Measurements from ENCODE around the gene GPATCH4. TPM values are rescaled to one million over a fixed set of nuclear protein-coding genes. Genes with fewer than 3 reads are reported as not detected.
A peak's percentile ranks its signal among the peaks of the same experiment; 100 is the strongest.
"Not testable (repeated sequence)": the region's sequence is repeated elsewhere in the genome, so short reads cannot be mapped to it uniquely, and the experiment has no call there.

The GPATCH4 gene
- polyA plus RNA-seq (ENCODE audit: insufficient read length in 4 of 4): 10 to 100 TPM; 30.2 to 33.7 (median 31.4) TPM

DNA sequence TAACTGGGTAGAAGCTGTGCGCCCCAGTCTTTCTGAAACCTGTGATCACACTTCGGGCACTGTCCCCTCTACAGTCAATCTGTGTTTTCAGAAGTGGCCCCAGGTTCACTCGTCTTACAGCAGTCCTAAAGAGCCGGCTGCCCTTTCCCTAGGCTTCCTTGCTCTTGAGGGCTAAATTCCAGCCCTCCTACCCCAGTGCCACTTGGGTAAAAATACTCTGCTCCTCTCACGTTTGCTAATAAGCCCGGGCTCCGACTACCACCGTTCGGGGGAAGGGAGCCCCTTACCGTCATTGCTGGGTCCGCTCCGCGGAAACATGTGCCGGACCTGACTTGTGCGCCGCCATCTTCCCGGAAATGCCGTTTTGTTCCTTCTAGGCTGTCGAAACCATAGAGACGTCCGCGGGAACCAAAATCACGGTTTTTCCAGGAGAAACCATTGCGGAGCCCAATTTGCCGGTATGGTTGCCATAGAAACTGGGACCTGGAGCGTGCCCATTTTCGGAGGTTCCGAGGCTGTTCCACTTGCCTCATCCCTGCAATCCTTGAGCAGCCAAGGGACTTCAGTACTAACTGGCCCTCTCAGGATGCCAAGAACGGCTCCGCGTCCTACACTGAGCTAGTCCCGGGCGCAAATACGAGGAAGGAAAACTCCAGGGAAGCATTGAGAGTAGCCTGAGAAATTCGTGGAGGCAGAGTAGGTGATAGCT, at the start of gene GPATCH4:
Gene GPATCH4 (minus strand): TSS at position 358 of the 709 bp plus-strand sequence.
- peak in 1 of 4 donors; percentile 76 for DNase-seq (ENCODE audit: low read depth in 4 of 4, low spot score in 3 of 4)

DNA sequence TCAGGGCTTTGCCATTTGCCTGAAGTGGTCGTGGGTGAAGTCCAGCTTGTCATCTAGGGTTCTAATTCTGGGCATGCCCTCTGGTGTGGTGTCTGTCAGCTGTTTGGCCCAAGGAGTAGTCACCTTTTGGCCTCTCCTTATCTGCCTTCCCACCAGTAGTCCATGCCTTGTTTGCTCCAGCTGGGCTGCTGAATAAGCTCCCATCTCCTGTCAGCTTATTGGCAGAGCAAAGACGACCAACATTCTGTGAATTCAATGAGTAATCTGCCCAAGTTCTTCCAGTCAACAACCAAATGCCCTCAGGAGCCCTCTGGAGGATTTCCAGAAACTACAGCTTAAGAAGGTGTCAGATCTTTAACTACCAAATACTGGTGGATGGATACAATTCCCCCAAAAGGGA, 47.7 kb upstream of the GPATCH4 start:
- no peak for DNase-seq (ENCODE audit: low read depth in 4 of 4, low spot score in 3 of 4)

DNA sequence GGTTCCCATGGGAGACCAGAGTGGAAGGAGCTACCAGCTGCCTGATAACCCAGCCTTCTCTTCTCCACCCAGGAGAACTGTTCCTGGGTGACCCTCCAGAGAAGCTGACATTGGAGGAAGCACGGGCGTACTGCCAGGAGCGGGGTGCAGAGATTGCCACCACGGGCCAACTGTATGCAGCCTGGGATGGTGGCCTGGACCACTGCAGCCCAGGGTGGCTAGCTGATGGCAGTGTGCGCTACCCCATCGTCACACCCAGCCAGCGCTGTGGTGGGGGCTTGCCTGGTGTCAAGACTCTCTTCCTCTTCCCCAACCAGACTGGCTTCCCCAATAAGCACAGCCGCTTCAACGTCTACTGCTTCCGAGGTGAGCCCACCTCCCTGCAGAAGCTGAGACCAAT, 47.2 kb upstream of the GPATCH4 start:
- DNase-seq (ENCODE audit: low read depth in 4 of 4, low spot score in 3 of 4): no peak

DNA sequence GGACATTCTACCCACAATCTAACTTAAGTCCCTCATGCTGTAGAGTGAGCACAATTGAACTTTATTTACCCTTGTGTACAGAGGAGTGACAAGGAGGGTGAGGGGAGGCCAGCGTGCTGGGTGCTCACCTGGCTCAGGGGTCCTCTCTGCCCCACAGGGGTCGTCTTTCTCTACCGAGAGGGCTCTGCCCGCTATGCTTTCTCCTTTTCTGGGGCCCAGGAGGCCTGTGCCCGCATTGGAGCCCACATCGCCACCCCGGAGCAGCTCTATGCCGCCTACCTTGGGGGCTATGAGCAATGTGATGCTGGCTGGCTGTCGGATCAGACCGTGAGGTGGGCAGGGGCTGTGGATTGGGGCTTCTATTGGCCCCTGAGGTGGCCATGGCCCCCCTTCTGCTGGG, 46.1 kb upstream of the GPATCH4 start:
- DNase-seq (ENCODE audit: low read depth in 4 of 4, low spot score in 3 of 4): no peak

DNA sequence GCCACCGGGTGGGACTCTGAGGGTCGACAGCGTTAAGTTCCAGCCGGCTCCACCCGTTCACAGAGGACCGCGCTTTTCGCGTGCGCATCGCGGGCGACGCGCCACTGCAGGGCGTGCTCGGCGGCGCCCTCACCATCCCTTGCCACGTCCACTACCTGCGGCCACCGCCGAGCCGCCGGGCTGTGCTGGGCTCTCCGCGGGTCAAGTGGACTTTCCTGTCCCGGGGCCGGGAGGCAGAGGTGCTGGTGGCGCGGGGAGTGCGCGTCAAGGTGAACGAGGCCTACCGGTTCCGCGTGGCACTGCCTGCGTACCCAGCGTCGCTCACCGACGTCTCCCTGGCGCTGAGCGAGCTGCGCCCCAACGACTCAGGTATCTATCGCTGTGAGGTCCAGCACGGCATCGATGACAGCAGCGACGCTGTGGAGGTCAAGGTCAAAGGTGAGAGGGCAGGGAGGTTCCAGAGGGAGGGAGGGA, 45.5 kb upstream of the GPATCH4 start:
- DNase-seq (ENCODE audit: low read depth in 4 of 4, low spot score in 3 of 4): no peak

DNA sequence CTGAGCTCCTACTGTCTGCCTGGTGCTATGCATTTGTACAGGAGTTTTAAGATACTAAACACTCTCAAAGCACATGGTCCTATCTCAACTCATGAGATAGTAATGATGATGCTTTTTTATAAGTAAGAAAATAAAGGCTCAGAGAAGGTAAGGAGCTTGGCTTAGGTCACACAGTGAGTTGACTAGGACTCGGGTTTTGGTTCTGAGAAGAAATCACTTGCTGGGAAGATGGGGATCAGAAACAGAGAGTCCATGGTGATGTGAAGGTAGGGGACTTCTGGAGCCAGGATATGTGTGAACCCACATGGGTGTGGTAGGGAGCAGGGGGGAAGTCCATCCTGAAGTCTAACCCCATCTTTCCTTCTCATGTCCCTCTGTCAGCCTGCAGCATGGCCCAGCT, 44.4 kb upstream of the GPATCH4 start:
- no peak for DNase-seq (ENCODE audit: low read depth in 4 of 4, low spot score in 3 of 4)

DNA sequence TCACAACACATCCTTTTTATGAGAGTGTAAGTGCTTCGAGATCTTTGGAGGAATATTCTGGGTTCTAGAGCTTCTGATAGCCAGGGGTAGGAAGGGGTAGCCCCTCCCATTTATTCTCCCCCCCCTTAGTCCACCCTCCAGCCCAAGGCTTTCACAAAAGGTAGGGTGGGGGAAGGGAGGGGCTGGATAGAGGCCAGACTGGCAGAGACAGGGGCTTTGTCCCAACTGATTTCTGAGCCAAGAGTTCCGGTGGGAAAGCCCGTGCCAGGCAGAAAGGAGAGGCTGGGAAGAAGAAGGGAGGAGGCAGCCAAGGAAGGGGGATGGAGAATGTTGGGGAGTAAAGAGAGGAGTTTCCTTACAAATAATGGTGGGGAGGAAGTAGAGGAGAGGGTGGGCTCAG, 43.8 kb upstream of the GPATCH4 start:
- DNase-seq (ENCODE audit: low read depth in 4 of 4, low spot score in 3 of 4): no peak

DNA sequence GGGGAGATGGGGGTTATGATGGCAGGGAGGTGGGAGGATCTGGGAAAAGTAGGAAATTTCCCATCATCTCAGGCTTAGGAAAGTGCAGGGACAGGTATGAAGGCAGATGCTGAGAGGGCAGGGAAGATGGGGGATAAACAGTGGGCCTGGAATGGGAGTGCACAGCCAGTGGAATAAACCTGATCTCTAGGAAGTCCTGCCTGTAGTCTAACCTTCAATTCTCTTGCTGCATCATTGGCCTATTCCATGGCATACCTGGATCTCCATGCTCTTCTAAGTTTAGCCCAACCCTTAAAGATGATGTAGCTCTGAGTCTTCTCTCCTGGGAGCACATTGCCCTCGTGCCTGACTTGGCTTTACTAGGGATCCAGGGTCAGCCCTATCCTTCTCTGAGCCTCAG, 43.4 kb upstream of the GPATCH4 start:
- DNase-seq (ENCODE audit: low read depth in 4 of 4, low spot score in 3 of 4): no peak

DNA sequence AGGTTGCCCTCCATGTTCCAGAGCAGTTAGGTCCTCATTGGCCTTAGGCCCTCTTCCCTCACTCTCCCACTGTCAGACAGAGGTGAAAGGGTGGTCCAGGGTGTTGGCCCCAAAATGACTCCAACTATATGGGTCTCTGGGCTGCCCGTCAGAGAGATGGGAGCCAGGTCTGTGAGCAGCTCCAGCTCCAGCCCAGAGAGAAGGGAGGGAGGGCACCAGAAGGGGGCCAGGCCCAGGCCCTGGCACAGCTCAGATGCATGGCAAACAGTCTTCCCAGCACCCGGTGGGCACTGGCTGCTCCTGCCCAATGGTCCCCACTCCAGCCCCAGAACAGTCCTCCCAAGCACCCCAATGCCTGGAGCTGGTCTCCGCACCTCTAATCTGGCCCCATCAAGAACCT, 42.9 kb upstream of the GPATCH4 start:
- DNase-seq (ENCODE audit: low read depth in 4 of 4, low spot score in 3 of 4): no peak

DNA sequence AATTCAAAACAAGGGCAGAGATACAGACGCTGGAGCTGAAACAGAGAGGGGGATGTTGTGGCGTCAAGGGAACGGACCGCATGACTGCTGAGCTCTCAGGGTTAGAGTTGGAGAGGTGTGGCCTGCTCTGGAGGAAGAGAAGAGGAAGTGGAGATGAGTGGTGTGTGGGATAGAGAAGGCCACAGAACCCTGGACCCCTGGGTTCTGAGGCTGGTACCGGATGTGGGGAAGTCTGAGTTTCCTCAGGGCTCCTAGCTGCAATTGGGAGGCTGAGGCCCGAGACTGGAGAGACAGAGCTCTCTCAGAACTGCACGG, 42.5 kb upstream of the GPATCH4 start:
- DNase-seq (ENCODE audit: low read depth in 4 of 4, low spot score in 3 of 4): no peak

DNA sequence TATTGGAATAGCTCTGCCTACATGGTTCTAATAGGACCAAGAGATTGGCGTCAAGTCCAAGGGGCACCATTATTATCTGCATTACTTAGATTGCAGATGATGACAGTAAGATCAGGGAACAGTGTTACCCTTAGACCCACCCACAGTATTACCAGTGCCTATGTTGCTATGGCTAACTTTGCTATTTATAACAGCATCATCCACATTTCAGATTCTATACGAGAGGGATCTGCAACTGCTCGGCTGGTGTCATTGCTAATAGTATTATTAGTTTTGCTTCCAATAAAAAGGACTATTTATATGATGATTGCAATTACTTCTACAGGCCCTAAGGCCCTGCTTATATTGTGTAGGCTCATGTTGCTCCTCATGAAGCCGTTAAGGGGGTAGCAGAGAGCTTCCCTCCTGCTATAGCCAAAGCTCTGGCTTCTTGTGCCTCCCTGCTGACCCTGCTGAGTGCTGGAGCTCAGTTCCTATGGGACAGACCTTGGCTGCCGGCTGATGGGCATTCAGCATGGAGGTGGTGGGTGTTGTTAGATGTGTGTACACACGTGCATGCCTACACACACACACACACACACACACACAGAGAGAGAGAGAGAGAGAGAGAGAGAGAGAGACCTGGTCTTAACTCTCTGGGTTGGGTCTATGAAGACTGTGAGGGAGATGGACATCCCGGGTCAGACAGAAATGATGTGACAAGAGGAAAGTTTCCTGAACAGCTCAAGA, 41.9 kb upstream of the GPATCH4 start:
- DNase-seq (ENCODE audit: low read depth in 4 of 4, low spot score in 3 of 4): no peak

DNA sequence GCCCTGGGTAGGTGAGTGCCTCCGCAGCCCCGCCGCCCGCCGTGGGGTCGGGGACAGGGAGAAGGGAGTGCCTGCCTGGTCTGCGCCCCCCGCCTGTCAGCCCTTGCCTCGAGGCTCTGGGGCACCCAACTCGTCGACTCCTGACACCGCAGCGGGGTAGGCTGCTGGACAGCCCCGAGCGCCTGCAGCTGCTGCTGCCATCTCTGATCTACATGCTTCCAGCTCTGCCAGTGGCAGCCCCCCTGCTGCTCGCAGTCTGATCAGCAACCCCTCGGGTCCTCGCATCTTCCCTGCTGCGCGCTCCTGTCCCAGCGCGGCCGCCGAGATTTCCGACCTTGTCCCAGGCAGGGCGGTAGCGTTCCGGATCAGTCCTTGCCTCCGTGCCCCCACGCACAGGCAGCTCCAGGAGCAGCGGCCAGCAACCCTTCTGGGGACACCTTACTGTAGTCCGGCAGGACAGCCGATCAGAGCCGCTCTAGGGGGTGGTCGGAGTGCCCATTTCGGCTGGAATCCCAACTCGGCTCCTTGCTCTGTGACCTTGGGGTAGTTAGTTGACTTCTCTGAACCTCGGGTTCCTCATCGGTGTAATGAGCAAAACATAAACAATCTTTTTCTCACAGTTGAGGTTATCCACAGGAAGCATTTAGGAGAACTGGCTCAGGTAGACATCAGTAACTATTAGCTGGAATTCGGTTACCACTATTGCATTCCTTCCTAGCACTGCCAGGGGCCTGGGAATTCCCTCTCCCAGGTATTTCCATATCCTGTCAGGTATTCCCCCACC, 41.2 kb upstream of the GPATCH4 start:
- no peak for DNase-seq (ENCODE audit: low read depth in 4 of 4, low spot score in 3 of 4)

DNA sequence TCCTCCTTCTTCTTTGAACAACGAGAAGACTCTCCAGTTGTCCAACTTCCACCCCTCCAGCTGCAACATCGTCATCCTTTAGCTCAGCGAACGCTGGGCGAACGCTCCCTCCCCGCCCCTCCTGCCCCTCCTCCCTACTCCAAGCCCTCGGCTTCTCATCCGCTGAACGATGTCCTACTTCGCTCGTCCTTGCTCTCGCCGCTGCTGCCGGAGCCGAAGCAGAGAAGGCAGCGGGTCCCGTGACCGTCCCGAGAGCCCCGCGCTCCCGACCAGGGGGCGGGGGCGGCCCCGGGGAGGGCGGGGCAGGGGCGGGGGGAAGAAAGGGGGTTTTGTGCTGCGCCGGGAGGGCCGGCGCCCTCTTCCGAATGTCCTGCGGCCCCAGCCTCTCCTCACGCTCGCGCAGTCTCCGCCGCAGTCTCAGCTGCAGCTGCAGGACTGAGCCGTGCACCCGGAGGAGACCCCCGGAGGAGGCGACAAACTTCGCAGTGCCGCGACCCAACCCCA, 40.5 kb upstream of the GPATCH4 start, which contains the start of gene BCAN:
Gene BCAN (plus strand): TSS at position 357 of the 504 bp plus-strand sequence. CDS start 3,938 bp downstream, outside the sequence.
- no peak for DNase-seq (ENCODE audit: low read depth in 4 of 4, low spot score in 3 of 4)

DNA sequence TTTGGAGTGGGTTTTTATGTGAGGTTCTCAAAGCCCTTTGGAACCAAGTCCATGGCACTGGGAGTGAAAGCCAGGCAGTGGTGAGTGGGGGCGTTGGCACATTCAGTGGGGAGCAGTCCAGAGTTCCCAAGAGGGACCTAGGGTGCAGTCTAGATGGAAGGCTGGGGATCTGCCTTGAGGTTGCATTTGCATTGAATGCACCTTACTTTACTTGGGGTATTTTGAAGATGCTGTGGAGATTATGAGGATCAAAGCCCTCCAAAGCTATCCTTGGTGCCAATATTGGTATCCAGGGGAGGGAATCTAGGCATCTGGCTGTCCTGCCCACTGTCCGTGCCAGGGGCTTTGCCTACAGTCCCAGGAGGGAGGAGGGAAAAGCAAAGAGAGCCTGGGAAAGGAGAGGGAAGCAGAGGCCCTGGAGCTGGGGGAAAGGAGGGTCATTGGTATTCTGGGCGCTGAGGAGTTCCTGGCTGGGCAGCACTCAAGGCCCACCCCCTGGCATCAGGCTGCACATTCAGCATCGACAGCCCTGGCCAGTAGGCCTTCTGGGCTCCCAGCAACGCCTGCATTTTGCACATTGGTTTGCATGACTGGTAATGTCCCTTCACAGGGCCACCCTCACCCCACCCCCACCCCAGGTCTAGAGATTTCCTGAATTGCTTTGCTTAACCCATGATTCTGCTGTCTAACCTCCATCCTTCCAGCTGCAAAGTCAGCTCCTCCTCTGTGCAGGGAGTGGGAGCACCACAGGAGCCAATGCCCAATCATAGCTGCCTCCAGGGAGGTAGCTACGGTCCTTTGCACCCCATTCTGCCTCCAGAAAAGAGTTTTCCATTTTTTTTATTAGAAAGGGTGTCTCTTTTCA, 39.8 kb upstream of the GPATCH4 start:
- DNase-seq (ENCODE audit: low read depth in 4 of 4, low spot score in 3 of 4): no peak

DNA sequence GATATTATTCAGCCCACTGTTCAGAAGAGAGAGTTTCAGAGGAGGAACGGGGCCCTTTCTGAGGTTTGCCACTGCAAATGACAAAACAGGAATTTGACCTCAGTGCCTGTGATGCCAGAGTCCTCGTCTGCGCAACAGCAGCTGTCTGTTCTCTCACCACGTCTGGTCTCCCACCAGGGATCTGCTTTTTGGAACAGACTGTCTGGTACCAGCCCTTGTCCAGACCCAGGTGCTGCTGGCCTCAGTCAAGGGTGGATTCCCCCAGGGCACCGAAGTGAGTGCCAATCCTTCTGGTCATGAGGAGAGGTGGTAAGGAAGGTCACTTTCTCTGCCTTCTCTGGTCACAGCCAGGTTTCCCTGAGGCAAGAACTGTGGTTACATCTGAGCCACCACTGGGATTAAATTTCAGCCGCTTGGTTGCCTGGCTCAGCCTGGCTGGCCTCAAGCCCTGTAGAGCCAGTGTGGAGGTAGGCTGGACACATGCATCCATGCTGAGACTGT, 38.4 kb upstream of the GPATCH4 start:
- DNase-seq (ENCODE audit: low read depth in 4 of 4, low spot score in 3 of 4): no peak

DNA sequence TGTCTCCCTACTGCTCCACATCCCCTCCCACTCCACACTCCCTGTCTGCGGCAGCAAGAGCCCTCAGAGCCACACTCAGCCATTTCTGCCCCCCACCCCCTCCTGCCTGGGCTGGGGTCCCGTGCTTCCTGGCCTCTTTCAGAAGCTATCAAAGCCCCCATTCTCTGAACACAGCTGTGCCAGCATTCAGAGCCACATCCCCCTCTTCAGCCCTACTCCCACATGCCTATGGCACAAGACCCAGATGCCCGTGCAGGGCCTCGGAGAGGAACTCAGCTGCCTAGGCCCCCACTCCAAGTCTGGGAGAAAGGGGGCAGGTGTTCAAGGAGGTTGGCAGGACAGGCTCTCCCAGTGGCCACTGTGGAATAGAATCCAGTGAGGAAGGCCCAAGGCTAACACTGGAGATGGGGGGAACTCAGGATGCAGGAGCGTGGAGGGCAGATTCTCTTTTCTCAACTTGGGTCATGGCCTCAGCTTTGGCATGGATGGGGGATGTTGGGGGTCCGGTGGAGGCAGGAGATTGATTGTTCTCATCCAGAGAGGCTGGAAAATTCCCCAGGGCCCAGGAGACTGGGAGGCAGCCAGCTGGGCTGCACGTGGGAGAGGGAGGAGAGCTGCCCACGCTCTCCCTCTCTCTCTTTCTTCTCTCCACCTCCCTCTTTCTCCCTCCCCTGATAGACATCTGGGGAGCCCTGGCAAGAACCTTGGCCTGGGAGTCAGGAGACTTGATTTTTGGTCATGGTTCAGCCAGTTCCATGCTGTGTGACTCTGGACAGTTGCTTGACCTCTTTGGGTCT, 37.1 kb upstream of the GPATCH4 start:
- no peak for DNase-seq (ENCODE audit: low read depth in 4 of 4, low spot score in 3 of 4)

DNA sequence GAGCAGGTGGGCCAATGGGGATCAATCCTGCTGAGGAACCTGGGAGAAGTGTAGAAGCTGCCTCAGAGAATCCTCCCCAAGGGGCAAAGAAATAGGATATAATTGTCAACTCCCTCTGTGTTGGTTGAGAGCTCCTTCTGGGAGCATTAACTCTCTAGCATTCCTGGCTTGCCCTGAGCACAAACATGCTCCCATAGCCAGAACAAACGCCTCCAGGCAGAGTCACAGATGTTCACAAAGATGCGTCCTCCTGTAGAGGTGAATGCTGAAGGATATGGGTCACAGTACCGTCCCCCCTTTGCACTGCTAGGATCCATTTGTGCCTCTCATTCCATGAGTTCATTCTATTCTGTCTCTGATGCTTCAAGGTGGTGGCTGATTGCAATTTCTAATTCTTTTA, 31.1 kb upstream of the GPATCH4 start:
- DNase-seq (ENCODE audit: low read depth in 4 of 4, low spot score in 3 of 4): no peak

DNA sequence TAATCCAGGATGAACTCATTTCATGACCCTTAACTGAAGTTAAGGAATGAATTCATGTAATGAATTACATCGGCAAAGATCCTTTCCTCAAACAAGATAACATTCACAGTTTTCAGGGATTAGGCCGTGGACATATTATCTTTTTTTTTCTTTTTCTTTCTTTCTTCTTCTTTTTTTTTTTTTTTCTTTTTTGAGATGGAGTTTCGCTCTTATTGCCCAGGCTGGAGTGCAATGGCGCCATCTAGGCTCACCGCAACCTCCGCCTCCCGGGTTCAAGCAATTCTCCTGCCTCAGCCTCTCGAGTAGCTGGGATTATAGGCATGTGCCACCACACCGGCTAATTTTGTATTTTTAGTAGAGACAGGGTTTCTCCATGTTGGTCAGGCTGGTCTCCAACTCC, 29.9 kb upstream of the GPATCH4 start:
- DNase-seq (ENCODE audit: low read depth in 4 of 4, low spot score in 3 of 4): not testable (repeated sequence)

DNA sequence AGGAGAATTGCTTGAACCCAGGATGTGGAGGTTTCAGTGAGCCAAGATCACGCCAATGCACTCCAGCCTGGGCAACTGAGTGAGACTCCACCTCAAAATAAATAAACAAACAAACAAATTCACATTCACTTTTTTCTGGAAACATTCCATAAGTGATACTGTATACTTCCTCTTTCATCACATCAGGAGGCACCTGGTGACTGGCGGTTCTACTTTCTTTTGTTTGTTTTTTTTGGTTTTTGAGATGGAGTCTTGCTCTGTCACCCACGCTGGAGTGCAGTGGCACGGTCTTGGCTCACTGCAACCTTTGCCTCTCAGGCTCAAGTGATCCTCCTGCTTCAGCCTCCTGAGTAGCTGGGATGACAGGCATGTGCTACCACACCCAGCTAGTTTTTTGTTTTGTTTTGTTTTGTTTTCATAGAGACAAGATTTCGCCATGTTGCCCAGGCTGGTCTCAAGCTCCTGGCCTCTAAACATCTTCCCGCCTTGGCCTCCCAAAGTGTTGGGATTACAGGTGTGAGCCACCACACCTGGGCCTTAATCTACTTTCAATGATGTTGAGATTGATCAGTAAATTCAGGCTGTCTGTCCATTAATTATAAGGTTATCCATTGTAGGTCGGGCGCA, 28.7 kb upstream of the GPATCH4 start:
- DNase-seq (ENCODE audit: low read depth in 4 of 4, low spot score in 3 of 4): no peak

Measured in right renal pelvis (tissue), 4 donors.